Measurements from ENCODE around the gene MYMX.
A peak's percentile ranks its signal among the peaks of the same experiment; 100 is the strongest.

Gene MYMX

DNA sequence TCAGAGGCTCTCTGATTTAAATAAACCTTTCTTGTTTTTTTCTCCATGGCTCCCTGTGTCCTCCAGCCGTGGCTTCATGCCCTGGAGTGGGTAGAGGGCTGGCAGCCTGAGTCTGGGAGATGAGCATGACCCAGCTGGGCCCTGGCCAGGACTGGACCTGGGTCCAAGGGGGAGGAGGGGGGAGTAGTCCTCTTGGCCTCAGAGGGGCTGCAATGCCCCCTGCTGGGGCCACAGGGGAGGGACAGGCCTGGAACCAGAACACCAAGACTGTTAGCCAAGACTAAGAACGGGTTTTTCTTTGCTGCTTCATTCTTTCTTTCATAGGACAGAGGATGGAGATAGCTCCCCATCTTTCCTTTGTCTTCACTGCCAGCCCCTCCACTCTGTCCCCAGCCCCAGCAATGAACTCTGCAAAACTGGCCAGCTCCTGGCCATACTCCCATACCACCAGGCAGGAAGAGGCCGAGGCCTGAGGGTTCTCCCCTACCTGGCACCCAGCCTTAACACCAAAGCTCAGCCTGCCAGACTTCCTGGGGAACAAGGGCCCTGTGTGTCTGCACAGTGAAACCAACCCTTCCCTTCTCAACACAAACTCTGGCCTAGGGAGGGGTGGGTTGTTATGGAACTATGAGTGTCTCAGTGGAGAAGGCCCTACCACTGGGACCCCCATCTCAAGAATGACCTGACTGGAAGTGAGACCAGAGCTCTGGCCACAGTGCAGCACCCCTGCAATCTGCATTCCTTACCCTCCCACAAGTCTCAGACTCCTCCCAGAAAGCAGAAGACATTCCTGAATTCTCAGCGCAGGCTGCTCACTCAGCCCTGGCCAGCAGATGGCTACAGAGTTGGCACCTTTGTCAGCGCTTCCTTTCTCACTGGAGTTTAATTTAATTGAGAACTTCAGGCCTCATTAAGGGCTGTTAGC is 17.6 kb downstream of the MYMX start:
- CTCF ChIA-PET: interaction anchor here (0.6 to 7.8 kb wide), 46 partner anchors 8 to 643 kb away, joined by 3 to 148 read pairs (median 4); partner anchors contain the start of genes AARS2, HSP90AB1, SLC29A1 and SLC35B2
- no peaks in the 10 kb centered on the region for H3K9me3 ChIP-seq (ENCODE audit: control insufficient read depth, insufficient read depth, low read depth, low read length)
- TF ChIP-seq ZNF529 (tag by site-specific recombination; IDR thresholded peaks at IDR 0.05; ENCODE audit: insufficient replicate concordance) (no peak), ZNF600 (tag by site-specific recombination; IDR thresholded peaks at IDR 0.05) (peak; percentile 81), HOXC10 (CRISPR knock-in tag; IDR thresholded peaks at IDR 0.05) (0 out of 2 replicates have a peak, but pooled peaks have one; percentile 45), ZBTB17 (tag by site-specific recombination; IDR thresholded peaks at IDR 0.05) (peak; percentile 58), ZNF221 (tag by site-specific recombination; IDR thresholded peaks at IDR 0.05; ENCODE audit: borderline replicate concordance) (no peak), ZNF654 (tag by site-specific recombination; IDR thresholded peaks at IDR 0.05; ENCODE audit: low read depth) (peak; percentile 70), ZNF548 (tag by site-specific recombination; IDR thresholded peaks at IDR 0.05) (no peak), KLF16 (tag by site-specific recombination; IDR thresholded peaks at IDR 0.05) (peak; percentile 61; the same call in 1 of the 2 replicates), ZNF174 (tag by site-specific recombination; IDR thresholded peaks at IDR 0.05) (no peak), ZNF707 (tag by site-specific recombination; IDR thresholded peaks at IDR 0.05) (no peak), ZNF214 (tag by site-specific recombination; IDR thresholded peaks at IDR 0.05; ENCODE audit: borderline replicate concordance) (no peak), ZBTB20 (tag by site-specific recombination; IDR thresholded peaks at IDR 0.05) (peak; percentile 93), ZNF211 (tag by site-specific recombination; IDR thresholded peaks at IDR 0.05; ENCODE audit: low read depth) (no peak)
- TF ChIP-seq, protein P1, sequence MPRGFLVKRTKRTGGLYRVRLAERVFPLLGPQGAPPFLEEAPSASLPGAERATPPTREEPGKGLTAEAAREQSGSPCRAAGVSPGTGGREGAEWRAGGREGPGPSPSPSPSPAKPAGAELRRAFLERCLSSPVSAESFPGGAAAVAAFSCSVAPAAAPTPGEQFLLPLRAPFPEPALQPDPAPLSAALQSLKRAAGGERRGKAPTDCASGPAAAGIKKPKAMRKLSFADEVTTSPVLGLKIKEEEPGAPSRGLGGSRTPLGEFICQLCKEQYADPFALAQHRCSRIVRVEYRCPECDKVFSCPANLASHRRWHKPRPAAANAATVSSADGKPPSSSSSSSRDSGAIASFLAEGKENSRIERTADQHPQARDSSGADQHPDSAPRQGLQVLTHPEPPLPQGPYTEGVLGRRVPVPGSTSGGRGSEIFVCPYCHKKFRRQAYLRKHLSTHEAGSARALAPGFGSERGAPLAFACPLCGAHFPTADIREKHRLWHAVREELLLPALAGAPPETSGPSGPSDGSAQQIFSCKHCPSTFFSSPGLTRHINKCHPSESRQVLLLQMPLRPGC (tag by site-specific recombination; IDR thresholded peaks at IDR 0.05): no peak
- TF ChIP-seq, protein P2, sequence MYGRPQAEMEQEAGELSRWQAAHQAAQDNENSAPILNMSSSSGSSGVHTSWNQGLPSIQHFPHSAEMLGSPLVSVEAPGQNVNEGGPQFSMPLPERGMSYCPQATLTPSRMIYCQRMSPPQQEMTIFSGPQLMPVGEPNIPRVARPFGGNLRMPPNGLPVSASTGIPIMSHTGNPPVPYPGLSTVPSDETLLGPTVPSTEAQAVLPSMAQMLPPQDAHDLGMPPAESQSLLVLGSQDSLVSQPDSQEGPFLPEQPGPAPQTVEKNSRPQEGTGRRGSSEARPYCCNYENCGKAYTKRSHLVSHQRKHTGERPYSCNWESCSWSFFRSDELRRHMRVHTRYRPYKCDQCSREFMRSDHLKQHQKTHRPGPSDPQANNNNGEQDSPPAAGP (tag by site-specific recombination; IDR thresholded peaks at IDR 0.05): no peak
- TF ChIP-seq, protein P3, sequence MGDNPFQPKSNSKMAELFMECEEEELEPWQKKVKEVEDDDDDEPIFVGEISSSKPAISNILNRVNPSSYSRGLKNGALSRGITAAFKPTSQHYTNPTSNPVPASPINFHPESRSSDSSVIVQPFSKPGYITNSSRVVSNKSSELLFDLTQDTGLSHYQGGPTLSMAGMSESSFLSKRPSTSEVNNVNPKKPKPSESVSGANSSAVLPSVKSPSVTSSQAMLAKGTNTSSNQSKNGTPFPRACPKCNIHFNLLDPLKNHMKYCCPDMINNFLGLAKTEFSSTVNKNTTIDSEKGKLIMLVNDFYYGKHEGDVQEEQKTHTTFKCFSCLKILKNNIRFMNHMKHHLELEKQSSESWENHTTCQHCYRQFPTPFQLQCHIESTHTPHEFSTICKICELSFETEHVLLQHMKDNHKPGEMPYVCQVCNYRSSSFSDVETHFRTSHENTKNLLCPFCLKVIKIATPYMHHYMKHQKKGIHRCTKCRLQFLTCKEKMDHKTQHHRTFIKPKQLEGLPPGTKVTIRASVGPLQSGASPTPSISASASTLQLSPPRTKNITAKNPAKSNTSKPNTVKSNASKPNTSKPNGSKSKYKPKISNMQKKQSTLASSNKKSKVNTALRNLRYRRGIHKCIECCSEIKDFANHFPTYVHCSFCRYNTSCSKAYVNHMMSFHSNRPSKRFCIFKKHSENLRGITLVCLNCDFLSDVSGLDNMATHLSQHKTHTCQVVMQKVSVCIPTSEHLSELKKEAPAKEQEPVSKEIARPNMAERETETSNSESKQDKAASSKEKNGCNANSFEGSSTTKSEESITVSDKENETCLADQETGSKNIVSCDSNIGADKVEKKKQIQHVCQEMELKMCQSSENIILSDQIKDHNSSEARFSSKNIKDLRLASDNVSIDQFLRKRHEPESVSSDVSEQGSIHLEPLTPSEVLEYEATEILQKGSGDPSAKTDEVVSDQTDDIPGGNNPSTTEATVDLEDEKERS (tag by site-specific recombination; IDR thresholded peaks at IDR 0.05): no peak
- TF ChIP-seq, protein P4, sequence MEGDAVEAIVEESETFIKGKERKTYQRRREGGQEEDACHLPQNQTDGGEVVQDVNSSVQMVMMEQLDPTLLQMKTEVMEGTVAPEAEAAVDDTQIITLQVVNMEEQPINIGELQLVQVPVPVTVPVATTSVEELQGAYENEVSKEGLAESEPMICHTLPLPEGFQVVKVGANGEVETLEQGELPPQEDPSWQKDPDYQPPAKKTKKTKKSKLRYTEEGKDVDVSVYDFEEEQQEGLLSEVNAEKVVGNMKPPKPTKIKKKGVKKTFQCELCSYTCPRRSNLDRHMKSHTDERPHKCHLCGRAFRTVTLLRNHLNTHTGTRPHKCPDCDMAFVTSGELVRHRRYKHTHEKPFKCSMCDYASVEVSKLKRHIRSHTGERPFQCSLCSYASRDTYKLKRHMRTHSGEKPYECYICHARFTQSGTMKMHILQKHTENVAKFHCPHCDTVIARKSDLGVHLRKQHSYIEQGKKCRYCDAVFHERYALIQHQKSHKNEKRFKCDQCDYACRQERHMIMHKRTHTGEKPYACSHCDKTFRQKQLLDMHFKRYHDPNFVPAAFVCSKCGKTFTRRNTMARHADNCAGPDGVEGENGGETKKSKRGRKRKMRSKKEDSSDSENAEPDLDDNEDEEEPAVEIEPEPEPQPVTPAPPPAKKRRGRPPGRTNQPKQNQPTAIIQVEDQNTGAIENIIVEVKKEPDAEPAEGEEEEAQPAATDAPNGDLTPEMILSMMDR (tag by site-specific recombination; IDR thresholded peaks at IDR 0.05): peak; percentile 69
- TF ChIP-seq, protein P5, sequence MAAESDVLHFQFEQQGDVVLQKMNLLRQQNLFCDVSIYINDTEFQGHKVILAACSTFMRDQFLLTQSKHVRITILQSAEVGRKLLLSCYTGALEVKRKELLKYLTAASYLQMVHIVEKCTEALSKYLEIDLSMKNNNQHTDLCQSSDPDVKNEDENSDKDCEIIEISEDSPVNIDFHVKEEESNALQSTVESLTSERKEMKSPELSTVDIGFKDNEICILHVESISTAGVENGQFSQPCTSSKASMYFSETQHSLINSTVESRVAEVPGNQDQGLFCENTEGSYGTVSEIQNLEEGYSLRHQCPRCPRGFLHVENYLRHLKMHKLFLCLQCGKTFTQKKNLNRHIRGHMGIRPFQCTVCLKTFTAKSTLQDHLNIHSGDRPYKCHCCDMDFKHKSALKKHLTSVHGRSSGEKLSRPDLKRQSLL (tag by site-specific recombination; IDR thresholded peaks at IDR 0.05): no peak
- no peak overlapping the region for H3K4me3 ChIP-seq (ENCODE audit: low read depth, low read length)
- peaks cover 4% of the 10 kb centered on the region; the same call in 1 of the 2 replicates for H3K4me1 ChIP-seq (ENCODE audit: control insufficient read depth, insufficient read depth, low read length)
- H3K36me3 ChIP-seq (ENCODE audit: control insufficient read depth in 2 of 2, insufficient read depth in 1 of 2, low read length in 2 of 2): peaks cover 5 to 63% of the 10 kb centered on the region in 2 experiments; a peak in 2 of 3 replicates
- POLR2A ChIA-PET: interaction anchor here (0.5 to 4.0 kb wide), 6 partner anchors 10 to 259 kb away, joined by 3 to 21 read pairs (median 4); partner anchors contain the start of genes HSP90AB1, SLC29A1 and SLC35B2
- H3K27ac ChIP-seq (ENCODE audit: extremely low read depth, low read depth, low read length): no peak overlapping the region

Data from HEK293 (cell line).